PC-3 (cell line): ENCODE measurements around the gene AOPEP. TPM values are rescaled to one million over a fixed set of nuclear protein-coding genes. Genes with fewer than 3 reads are reported as not detected.

ENCODE experiments used
- ATAC-seq: fragments of 200-7000 bp; cut with Tn5 transposase; 2 replicates; pipeline ENCODE4 v1.9.1; 2020; ENCODE audit warnings: mild to moderate bottlenecking, moderate library complexity
- BruUV-seq: library from RNA; stranded (reverse); fragments of 400-500 nt; replicated peaks from 2 replicates; lab custom pipeline; 2021; lab: Mats Ljungman, UMichigan
- CTCF ChIA-PET: fragments of 300-600 bp; sonication (Branson Sonifier 250); formaldehyde crosslinking; loops from one replicate; lab custom pipeline; 2022; ENCODE audit warnings: antibody characterized with exemption; lab: Charles Lee
- POLR2A ChIA-PET: fragments of 300-600 bp; sonication (Branson Sonifier 250); formaldehyde crosslinking; loops from one replicate; lab custom pipeline; 2022; ENCODE audit warnings: antibody characterized with exemption; ENCODE audit not compliant: unreplicated experiment; lab: Charles Lee
- DNase-seq: peaks from one replicate; pipeline ENCODE4 v3.0.0-alpha.2; 2015
- H2AFZ ChIP-seq: fragments of 300-600 bp; sonication (generic); 2 replicates; pipeline ENCODE4 v1.6.0; 2016; ENCODE audit warnings: antibody characterized with exemption, low read length
- H3F3A ChIP-seq: fragments of 300-600 bp; sonication (generic); one replicate; pipeline ENCODE4 v1.6.0; 2017; ENCODE audit warnings: antibody characterized with exemption, low read length, control low read depth, mild to moderate bottlenecking; ENCODE audit not compliant: unreplicated experiment
- H3K27ac ChIP-seq: fragments of 300-600 bp; sonication (generic); 2 replicates; pipeline ENCODE4 v1.5.1; 2016; ENCODE audit warnings: mild to moderate bottlenecking, low read length
- H3K27me3 ChIP-seq: fragments of 300-600 bp; sonication (generic); 2 replicates; pipeline ENCODE4 v1.6.1; 2016; ENCODE audit warnings: low read length, mixed read lengths
- H3K36me3 ChIP-seq: fragments of 300-600 bp; sonication (generic); 2 replicates; pipeline ENCODE4 v1.6.1; 2016; ENCODE audit warnings: low read depth, mixed run types, low read length, mixed read lengths
- H3K4me1 ChIP-seq: fragments of 300-600 bp; sonication (generic); 2 replicates; pipeline ENCODE4 v1.5.1; 2016; ENCODE audit warnings: low read length; ENCODE audit not compliant: insufficient read depth
- H3K4me2 ChIP-seq: fragments of 300-600 bp; sonication (generic); 2 replicates; pipeline ENCODE4 v1.6.0; 2016; ENCODE audit warnings: low read length
- H3K4me3 ChIP-seq: fragments of 300-600 bp; sonication (generic); 2 replicates; pipeline ENCODE4 v1.5.1; 2016; ENCODE audit warnings: mild to moderate bottlenecking, low read length, mixed read lengths
- H3K79me2 ChIP-seq: fragments of 300-600 bp; sonication (generic); 2 replicates; pipeline ENCODE4 v1.6.1; 2017; ENCODE audit warnings: low read length, mixed read lengths
- H3K9ac ChIP-seq: fragments of 300-600 bp; sonication (generic); 2 replicates; pipeline ENCODE4 v1.6.0; 2016; ENCODE audit warnings: mild to moderate bottlenecking, low read length
- H3K9me2 ChIP-seq: fragments of 300-600 bp; sonication (generic); replicated peaks from 2 replicates; pipeline ENCODE4 v1.6.1; 2016; ENCODE audit warnings: mixed run types, low read length, mixed read lengths
- H3K9me3 ChIP-seq: fragments of 300-600 bp; sonication (generic); 2 replicates; pipeline ENCODE4 v1.6.1; 2016; ENCODE audit warnings: low read length, mixed read lengths
- H4K20me1 ChIP-seq: fragments of 300-600 bp; sonication (generic); 2 replicates; pipeline ENCODE4 v1.6.1; 2016; ENCODE audit warnings: low read length, mixed read lengths
- EZH2 ChIP-seq: fragments of 300-600 bp; sonication (generic); IDR thresholded peaks from one replicate; pipeline ENCODE4 v1.6.1; 2017; ENCODE audit warnings: antibody characterized with exemption, mild to moderate bottlenecking, low read length; ENCODE audit not compliant: unreplicated experiment
- EZH2phosphoT487 ChIP-seq: fragments of 300-600 bp; sonication (generic); IDR thresholded peaks from 2 replicates; pipeline ENCODE4 v1.6.1; 2018; ENCODE audit warnings: mild to moderate bottlenecking, antibody characterized with exemption, low read length, borderline replicate concordance
- intact Hi-C: fragments of 100-400 bp; cut with micrococcal nuclease; formaldehyde crosslinking; loops from 2 replicates; pipeline ENCODE4 v1.9.0; 2023
- total RNA-seq: library from RNA; depleted of rRNA; stranded (reverse); fragments of >200 nt; gene quantifications from 2 replicates; pipeline ENCODE4 v1.2.3, GENCODE V29; 2014
- TF ChIP-seq, protein P1 (sequence below): fragments of 300-600 bp; sonication (generic); conservative IDR thresholded peaks from 2 replicates; pipeline ENCODE4 v1.5.1; 2017; ENCODE audit warnings: antibody characterized with exemption, low read depth, mild to moderate bottlenecking, low read length

Gene AOPEP
- total RNA-seq, 1 experiment from 2014 or later = 23.1 TPM

DNA sequence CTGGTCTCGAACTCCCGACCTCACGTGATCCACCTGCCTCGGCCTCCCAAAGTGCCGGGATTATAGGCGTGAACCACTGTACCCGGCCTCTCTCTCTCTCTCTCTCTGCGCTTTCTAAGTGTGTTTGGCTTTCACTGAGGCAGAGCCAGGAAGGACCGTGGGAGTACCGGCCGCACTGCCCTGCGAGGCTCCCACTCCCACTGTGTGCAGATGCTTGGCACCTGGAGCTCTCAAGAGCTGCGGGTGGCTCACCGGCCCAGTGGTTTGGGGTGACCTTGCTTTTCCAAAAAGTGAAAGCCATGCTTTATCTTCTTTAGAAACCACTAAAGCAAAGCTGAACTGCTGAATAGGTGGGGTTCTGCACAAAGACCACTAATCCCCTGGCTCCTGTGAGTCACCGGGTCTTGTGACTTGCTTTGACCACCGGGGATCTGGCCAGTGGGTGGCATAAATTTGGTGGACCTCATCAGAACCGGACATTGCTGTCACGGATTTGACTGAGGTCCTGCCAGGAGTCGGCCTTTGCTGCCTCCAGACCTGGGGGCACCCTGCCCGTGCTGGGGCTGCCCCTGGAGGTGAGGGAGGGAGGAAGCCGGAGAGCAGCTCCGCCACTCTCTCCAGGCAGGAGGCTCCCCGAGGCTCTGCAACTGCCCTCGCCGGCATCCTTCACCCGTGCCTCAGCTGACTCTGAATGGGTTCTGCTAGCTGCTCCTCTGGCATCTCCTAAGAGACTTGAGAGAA, 362.1 kb downstream of the AOPEP start:
- Histone ChIP-seq H3K36me3 (no peaks in the 10 kb centered on the region), H3F3A (no peaks in the 10 kb centered on the region), H3K9me3 (no peaks in the 10 kb centered on the region), H3K9me2 (no peaks in the 10 kb centered on the region), H3K4me2 (no peak overlapping the region), H3K4me1 (peaks cover 29% of the 10 kb centered on the region), H2AFZ (no peak overlapping the region), H3K4me3 (no peak overlapping the region), H3K27ac (no peak overlapping the region), H4K20me1 (no peaks in the 10 kb centered on the region), H3K27me3 (no peaks in the 10 kb centered on the region), H3K79me2 (no peaks in the 10 kb centered on the region), H3K9ac (no peak overlapping the region)
- BruUV-seq = no TSS peak
- ChIA-PET POLR2A (no interaction called here), CTCF (no interaction called here)
- DNase-seq (no peak), ATAC-seq (no peak)
- TF ChIP-seq EZH2phosphoT487 (no peak), EZH2 (no peak)
- TF ChIP-seq, protein P1, sequence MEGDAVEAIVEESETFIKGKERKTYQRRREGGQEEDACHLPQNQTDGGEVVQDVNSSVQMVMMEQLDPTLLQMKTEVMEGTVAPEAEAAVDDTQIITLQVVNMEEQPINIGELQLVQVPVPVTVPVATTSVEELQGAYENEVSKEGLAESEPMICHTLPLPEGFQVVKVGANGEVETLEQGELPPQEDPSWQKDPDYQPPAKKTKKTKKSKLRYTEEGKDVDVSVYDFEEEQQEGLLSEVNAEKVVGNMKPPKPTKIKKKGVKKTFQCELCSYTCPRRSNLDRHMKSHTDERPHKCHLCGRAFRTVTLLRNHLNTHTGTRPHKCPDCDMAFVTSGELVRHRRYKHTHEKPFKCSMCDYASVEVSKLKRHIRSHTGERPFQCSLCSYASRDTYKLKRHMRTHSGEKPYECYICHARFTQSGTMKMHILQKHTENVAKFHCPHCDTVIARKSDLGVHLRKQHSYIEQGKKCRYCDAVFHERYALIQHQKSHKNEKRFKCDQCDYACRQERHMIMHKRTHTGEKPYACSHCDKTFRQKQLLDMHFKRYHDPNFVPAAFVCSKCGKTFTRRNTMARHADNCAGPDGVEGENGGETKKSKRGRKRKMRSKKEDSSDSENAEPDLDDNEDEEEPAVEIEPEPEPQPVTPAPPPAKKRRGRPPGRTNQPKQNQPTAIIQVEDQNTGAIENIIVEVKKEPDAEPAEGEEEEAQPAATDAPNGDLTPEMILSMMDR = no peak
- intact Hi-C loops = no loop called here

DNA sequence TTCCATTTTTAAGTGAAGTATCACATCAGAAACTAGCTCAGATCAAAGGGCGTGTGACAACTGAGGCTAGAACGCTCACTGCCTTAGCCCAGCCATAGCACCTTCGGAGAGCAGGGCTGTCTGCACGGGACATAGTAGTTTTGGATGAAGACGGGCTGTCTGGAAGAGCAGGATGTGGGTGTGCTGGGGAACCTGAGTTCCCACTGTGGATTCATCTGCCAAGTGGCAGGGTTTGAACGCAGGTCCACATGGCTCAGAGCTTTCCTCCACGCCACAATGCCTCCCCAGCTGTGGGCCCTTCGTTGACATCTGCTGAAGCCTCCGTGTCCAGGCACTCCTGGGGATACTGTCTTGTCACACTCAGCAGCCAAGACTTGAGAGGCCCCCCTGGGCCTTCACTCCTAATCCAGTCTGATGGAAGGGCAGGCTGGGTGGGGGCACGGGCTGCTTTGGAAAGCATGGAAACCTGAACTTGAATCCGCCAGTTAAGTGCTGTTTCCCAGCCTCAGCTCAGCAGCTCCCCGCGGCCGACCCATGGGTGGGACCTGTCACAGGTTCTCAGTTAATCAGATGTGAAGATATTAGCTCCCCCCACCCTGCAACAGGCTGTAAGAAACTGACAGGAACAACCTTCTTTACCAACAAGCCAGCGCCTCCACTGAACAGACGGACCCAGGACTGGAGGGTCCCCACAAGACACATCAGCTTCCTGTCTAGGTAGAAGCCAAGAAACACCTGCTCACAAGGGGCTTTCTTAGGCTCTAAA, 362.9 kb downstream of the AOPEP start:
- no peak overlapping the region for H3K27ac ChIP-seq
- no TSS peak for BruUV-seq
- no peak for ATAC-seq

More for the DNA sequence above, 362.9 kb downstream of the AOPEP start:
- ChIA-PET POLR2A (interaction anchor here (0.8 kb wide), 1 partner anchor 33 kb away, joined by 3 read pairs; no protein-coding TSS in a partner anchor), CTCF (no interaction called here)
- Histone ChIP-seq H3F3A (no peaks in the 10 kb centered on the region), H2AFZ (no peak overlapping the region), H3K9me2 (no peaks in the 10 kb centered on the region), H3K4me1 (peaks cover 30% of the 10 kb centered on the region), H3K36me3 (no peaks in the 10 kb centered on the region), H3K9me3 (no peaks in the 10 kb centered on the region), H3K4me2 (no peak overlapping the region), H4K20me1 (no peaks in the 10 kb centered on the region), H3K79me2 (no peaks in the 10 kb centered on the region), H3K27me3 (no peaks in the 10 kb centered on the region), H3K4me3 (no peak overlapping the region), H3K9ac (no peak overlapping the region)
- DNase-seq = no peak
- intact Hi-C loops = no loop called here
- TF ChIP-seq EZH2 = no peak
- no peak for TF ChIP-seq EZH2phosphoT487
- TF ChIP-seq, protein P1 = no peak
